OCI-LY1 (cell line): ENCODE measurements around the gene AMDHD1.

Experiments
- EZH2 ChIP-seq: fragments of 200-600 bp; sonication (generic), shearing (Covaris generic); IDR thresholded peaks from 2 replicates; pipeline ENCODE4 v1.8.0; 2017; ENCODE audit warnings: borderline replicate concordance, mixed run types, mild to moderate bottlenecking, antibody characterized with exemption, low read length, moderate library complexity, mixed read lengths
- TF ChIP-seq, protein P1 (sequence below): fragments of 200-600 bp; sonication (generic), shearing (Covaris generic); IDR thresholded peaks from 2 replicates; pipeline ENCODE4 v1.5.1; 2017; ENCODE audit warnings: mild to moderate bottlenecking, antibody characterized with exemption, low read length, moderate library complexity, mixed read lengths

DNA sequence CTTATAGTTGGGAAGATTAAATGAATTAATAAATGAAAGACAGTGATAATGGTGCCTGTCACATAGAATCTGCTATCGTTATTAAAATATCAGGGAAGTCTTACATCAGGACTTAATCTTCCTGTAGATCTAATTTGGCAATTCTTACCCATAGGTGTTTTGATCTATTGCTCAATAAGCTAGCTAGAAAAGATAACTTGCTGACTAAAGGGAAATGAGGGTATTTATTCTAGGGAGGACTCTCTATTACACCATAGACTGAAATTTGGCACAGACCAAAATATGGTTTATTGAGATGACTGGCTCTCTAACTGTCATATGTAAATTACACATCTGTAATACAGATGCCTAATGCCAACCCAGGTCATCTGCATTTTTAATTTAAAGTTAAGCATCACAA, 41.6 kb downstream of the AMDHD1 start:
- TF ChIP-seq EZH2: no peak
- TF ChIP-seq, protein P1, sequence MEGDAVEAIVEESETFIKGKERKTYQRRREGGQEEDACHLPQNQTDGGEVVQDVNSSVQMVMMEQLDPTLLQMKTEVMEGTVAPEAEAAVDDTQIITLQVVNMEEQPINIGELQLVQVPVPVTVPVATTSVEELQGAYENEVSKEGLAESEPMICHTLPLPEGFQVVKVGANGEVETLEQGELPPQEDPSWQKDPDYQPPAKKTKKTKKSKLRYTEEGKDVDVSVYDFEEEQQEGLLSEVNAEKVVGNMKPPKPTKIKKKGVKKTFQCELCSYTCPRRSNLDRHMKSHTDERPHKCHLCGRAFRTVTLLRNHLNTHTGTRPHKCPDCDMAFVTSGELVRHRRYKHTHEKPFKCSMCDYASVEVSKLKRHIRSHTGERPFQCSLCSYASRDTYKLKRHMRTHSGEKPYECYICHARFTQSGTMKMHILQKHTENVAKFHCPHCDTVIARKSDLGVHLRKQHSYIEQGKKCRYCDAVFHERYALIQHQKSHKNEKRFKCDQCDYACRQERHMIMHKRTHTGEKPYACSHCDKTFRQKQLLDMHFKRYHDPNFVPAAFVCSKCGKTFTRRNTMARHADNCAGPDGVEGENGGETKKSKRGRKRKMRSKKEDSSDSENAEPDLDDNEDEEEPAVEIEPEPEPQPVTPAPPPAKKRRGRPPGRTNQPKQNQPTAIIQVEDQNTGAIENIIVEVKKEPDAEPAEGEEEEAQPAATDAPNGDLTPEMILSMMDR: no peak
